GM21360 (cell line): Measurements from ENCODE around the gene ZCCHC14.

ENCODE experiments used
- ATAC-seq: cut with Tn5 transposase; IDR thresholded peaks from one replicate; pipeline ENCODE4 v1.9.1; 2021; ENCODE audit warnings: mild to moderate bottlenecking, moderate library complexity; ENCODE audit not compliant: unreplicated experiment

Gene ZCCHC14

DNA sequence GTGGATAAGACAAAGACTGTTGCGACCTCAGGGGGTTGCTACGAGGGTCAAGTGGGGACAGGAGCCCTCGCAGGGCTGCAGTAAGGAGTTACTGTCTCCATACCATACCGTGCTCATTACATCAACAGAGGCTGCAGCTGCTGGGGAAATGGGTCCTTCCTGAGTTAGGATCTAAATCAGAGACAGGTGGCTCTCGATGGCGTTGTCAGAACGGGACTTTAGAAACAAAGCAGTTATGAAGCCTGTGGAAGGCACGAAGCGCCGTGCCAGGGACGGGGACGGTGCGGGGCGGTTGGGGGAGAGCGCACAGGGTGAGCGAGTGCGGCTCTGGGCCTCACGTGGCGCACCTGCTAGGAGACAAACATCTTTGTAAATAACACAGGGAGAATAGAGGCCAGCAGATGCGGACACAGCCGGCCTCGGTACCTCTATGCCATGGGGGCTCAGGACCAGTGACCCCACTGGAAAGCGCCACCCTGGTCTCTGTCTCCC, 34.4 kb downstream of the ZCCHC14 start:
- ATAC-seq: no peak

DNA sequence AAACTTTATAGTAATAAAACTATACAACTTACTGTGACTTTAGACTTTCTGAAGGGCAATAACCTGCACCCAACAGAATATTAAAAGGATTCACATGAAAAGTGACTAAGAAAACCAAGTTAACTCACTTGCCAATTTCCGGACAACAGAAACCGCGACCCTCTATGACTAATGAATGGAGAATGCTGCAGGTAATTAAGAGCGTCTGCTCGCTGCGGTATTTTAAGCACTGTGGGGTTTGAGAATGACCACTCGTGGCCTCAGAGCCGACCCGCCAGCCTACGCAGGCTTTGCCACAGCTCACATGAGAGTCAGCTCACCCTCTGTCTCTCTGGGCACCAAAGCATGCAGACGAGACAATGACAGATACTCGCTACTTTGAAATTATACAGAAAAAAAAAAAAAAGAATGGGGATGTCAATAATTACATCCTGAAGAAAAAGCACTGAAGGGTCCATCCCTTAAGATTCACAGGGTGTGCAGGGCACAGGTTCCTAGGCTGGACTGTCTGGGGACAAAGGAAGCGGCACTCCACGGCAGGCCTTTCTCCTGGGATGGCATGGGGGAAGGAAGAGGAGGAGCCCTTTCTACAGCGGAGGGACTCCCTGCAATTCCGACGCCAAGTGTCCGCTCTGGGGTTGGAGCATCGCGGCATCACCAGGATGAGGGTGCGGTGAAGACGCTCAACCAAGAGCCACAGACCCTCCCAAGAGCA, 35.0 kb downstream of the ZCCHC14 start:
- no peak for ATAC-seq

DNA sequence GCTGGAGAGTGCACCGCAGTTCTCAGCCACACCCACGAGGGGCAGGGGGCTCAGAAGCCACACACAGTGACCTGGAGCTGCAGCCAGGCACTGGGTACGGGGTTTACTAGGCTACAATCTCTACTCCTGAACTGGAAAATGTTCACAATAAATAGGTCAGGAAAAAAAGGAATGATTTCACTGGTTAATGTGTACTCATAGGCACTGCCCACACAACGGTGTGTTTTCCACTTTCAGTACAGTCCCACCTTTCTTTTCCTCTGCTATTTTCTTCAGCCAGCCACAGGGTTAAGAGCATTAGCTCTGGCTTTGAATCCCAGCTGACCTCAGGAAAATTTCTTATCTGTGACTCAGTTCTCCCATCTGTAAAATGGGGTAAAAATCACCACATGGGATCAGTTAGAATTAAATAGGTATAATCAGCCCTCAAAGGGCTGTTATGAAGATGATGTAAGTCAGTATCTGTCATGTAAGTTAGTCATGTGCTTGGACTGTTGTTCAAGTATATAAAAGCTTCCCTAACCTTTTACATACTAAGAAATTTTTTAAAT, 35.7 kb downstream of the ZCCHC14 start:
- ATAC-seq: no peak

DNA sequence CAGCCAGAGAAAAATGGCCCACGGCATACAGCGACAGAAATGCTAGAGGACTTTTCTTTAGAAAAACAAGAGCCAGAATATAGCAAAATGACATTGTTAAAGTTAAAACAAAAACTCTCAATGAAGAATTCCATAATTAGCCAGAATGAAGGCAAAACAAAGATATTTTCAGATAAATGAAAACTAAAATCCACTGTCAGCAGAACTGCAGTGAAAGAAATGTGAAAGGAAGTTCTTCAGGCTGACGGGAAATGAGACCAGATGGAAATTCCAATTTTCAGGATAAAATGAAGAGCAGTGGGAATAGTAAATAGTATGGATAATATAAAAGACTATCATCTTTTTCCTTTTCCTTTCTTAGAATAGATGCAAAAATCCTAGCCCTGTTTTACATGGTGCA, 38.4 kb downstream of the ZCCHC14 start:
- no peak for ATAC-seq

DNA sequence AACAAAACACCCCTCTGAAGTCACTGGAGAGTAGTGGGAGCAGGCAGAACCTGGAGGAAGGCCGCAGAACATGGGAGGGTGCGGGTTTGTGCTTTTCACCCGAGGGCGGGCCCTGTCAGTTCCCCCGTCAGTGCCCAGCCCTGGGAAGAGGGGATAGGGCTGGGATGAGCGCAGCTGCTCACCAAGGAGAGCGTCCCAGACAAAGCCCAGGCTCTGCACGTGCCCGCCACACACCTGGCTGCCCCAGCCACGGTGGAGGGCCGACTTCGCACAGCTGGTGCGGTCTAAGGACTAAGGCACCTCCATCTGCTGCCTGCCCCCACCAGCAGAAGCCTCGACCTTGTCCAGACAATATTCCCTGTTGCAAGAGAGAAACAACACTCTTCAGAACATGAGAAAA, 39.5 kb downstream of the ZCCHC14 start:
- no peak for ATAC-seq

DNA sequence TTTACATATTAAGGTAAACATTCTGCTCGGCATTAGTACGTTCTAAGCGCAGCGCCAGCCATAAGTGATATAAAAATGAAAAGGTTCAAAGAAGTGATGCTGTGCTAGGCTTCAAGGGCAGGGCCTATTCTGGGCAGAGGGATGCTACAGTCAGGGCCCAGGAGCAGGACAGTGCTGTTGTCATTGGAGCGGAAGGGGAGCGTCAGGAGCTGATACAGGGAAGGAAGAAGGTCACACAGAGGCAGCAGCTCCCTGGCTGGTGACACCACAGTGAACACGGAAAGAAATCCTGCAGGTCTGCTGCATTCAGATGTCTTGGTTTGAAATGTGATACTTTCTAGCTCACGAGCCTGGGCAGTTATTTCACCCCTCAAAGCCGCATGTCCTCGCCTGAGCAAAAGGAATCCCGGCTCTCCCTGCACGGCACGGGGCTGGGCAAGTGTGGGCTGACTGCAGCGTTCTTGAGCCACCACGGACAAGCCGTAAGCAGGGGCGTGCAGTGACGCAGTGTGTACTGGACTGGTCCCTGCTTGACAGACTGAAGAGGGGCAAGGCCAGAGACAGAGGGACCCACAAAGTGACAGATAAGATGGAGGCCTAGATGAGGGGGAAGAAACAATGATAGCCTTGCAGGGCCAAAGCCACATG, 41.1 kb downstream of the ZCCHC14 start:
- ATAC-seq: no peak

DNA sequence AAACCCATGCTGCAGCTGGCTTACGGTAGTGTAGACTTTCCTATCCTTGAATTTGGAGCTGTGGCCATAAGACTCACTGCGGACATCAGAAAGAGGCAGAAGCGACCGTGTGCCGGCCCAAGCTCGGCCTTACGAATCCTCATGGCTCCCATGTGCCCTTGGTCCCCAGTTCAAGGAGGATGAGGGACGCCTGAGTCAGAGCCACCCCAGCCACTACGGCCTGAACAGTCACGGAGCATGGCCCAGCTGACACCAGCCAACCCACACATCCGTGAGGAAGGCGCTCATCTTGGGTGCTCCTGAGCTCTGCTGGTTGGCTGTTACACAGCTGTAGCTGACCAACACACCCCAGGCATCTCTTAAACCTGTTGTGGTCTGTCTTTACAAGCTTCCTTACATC, 44.0 kb downstream of the ZCCHC14 start:
- no peak for ATAC-seq

DNA sequence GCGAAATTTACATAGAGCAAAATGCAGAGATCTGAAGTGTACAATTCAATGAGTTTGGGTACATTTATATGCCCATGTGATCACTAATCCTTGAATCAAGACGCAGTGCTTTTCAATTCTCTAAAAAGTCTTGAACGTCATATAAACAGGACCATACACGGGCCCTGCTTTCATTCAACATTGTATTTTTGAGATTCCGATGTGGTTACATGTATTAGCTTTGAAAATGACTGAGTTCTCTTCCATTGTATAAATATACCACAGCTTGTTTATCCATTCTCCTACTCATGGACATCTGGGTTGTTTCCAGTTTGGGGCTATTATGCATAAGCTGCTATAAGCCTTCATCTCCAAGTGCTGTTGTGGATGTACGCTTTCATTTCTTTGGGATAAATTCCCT, 45.5 kb downstream of the ZCCHC14 start:
- ATAC-seq: no peak

DNA sequence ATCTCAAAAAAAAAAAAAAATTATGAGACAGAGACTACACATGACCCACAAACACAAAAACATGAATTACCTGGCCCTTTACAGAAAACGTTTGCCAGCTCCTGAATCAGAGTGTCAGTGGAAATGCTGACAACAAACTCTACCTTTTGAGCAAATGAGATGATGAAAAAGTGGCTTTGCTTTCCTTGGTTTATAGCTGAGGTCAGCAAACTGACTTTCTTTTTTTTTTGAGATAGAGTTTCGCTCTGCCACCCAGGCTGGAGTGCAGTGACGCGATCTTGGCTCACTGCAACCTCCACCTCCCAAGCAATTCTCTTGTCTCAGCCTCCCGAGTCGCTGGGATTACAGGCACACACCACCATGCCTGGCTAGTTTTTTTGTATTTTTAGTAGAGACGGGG, 46.3 kb downstream of the ZCCHC14 start:
- ATAC-seq: no peak

DNA sequence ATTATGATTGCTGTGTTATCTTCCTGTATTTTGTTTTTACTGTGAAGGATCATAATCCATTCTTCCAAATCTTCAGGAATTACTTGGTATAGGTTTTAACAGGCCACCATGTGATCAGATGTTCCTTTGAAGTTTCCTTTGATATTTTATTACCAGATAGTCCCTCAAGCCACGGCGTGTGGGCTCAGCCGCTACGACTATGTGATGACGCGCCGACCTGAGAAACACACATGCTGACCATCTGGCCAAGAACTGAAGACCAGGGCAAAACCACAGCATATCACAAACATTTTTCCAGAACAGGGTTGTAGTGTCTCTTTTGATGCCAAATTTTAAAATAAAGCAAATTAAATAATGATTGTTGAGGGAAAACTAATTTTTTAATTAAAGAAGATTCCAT, 47.3 kb downstream of the ZCCHC14 start:
- no peak for ATAC-seq

DNA sequence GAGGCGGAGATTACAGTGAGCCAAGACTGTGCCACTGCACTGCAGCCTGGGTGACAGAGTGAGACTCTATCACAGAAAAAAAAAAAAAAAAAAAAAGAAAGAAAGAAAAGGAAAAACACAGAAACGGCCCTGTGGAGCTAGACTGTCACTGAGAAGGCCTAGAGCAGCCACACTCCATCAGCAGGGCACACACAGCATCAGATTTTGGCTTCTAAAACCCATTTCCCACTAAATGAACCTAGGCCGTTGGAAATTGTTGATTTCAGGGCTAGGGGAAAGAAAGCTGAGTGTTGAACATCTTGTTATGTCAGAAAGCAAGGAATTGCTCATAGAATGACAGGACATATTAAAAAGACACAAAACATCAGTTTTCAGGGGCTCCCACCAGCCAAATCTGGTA, 48.9 kb downstream of the ZCCHC14 start:
- ATAC-seq: no peak

DNA sequence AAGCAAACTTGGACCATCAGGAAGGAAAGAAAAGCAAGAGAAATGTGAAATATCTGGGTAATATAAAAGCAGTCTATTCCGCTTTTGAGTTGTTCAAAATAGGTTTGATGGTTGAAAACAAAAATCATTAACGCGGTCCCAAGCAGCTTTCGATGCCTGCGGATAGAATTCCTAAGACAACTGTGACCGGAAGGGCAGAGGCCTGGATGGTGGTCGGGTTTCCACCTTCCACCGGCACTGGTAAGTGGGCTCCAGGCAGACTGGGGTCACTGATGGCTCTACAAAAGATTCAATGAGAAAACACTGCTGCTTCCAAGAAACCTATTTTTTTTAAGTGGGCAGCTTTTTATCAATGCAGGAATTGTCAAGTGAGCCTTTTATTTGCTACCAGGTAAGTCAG, 49.8 kb downstream of the ZCCHC14 start:
- ATAC-seq: no peak

DNA sequence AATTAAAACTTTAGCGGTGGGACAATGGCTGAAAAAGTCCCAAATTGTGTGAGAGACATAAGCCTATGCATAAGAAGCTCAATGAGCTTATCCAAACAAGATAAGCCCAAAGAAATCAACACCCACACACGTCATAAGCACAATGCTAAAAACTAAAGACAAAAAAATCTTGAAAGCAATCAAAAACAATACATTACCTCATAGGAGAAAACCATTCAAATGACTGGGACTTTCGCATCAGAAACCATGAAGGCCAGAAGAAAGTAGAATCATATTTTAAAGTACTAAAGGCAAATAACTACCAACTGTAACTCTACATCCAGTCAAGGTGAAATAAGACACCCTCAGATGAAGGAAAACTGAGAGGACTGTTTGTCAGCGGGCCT, 50.2 kb downstream of the ZCCHC14 start:
- ATAC-seq: no peak

DNA sequence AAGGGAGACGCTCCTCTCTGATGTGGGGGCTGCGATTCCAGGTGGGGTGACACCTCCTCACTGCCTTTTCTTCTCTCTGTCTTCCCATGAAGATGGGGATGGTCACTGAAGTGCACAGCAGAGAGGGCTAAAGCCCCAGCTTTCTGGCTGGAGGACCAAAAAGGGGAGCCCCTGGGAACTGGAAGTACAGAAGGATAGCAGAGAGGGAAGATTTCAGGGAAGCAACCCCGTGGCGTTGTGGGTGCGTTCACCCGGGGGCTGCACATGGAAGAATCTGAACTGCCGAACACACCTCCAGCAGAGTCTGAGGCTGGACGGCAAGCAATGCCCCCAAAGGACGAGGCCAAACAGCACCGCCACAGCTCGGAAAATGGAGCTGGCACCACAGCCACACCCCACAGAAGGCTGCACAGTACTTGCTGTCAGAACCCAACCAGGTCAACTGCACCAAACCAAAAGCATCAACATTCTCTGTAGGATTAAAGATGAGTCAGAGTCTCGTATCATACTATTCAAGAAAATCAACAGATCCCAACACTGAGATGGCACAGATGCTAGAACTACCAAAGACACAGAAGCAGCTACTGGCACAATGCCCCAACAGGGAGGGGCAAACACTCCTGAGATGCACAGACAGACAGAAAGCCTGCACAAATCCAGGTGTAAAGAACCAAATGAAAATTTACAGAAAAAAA, 50.8 kb downstream of the ZCCHC14 start:
- ATAC-seq: no peak

DNA sequence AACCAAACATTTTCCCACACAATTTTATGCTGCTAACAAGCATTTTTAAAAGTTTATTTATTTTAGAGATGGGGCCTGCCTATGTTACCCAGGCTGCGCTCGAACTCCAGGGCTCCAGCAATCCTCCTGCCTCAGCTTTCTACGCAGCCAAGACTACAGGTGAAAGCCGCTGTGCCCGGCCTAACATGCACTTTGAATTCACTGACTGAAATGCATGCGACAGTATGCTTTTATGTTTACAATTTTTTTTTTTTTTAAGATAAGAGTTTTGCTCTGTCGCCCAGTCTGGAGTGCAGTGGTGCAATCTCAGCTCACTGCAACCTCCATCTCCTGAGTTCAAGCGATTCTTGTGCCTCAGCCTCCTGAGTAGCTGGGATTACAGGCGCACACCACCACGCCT, 52.9 kb downstream of the ZCCHC14 start:
- no peak for ATAC-seq

DNA sequence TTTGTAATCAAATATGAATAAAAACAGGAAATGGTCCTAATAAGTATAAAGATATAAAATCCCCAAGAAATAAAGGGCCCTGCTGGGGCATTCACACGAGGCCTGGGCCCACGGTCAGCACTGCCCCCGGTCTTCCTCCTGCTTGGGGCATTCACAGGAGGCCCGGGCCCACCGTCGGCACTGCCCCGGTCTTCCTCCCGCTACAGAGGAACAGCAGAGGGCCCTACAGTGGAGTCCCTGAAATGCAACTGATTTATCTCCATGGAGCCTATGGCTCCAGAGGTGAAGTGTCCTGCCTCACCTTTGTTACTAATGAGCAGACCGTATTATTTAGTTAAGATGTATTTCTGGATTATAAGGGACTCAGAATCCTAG, 54.2 kb downstream of the ZCCHC14 start:
- no peak for ATAC-seq

DNA sequence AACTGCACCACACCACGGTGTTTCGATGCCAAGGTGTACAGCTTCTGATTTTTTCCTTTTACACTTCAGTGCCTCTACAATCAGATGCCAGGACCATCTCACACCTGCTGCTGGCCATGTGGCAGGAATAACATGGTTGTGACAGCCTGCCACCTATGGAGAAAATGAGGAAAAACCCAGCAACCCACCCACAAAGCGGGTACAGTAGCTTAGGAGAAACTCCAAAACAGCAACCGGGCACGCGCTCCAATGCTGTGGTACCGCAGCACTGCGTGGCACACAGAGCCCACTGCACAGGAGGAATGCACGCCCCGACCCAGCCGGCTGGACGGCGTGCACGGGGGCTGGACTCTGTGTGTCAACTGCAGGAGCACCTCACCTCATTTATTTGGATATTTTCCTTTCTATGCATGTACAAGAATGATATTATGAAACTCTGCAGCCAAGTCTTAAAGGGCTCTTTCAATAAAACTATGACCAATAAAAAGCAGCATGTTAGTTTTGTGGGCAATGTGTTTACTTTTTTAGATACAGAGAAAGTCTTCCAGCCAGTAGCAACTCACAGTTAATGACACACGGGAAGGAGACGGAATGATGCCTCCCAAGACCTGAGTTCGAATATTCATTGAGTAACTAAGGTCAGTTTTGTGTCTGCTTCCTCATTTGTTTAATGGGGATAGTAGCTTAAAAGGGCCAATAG, 54.8 kb downstream of the ZCCHC14 start:
- no peak for ATAC-seq

DNA sequence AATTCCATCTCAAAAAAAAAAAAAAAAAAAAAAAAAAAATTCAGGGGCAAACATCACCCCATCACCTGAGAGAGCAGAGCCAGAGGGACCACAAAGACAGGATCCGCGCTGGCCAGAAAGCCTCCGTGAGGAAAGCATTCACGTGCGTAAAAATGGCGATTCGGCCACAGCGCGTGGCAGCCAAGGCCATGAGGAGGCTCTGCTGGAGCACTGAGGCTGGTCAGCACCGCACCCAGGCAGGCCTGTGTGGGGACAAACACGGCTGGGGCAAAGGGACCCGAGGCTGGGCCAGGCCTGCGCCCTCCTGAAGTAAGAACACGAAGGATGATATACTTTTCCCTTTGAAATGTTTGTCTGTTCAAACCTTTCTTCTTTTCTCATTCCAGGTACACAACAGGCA, 55.5 kb downstream of the ZCCHC14 start:
- no peak for ATAC-seq

DNA sequence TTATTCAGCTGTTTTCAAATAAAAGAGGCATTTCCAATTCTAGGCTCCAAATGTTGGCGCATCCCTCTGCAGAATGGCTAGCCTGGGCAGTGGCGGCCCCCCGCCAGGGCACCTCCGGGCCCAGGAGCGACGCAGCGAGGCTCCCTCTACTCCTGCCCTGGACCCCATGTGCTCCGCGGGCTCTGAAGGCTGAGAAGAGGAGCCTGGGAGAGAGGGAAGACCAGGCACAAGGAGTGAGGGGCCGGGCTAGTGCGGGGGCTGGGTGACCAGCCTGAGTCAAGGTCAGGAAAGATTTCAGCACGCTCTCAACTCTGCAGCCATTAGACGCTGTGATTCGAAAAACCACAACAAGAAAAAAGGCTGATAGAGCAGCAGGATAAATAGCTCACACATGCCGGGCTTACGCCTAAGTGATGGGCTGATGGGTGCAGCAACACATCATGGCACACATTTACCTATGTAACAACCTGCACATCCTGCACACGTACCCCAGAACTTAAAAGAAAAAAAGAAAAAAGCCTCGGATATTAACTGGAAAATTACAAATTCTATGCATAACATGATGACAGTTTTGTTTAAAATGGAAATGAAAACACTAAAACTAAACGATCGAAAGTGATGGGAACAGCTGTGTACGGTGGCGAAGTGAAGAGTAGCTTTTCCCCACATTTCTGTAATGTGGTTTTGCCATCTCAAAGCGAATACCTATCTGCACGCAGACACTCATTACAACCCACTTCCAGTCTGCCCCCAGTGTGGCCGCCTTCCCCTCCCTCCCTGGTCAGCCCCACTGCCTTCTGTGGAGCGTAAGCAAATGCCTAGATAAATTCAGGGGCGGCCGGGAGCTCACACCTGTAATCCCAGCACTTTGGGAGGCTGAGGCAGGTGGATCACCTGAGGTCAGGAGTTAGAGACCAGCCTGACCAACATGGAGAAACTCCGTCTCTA, 56.3 kb downstream of the ZCCHC14 start:
- ATAC-seq: no peak
